Inflammatory macrophage (primary cell): ENCODE data around the gene SUB1.
"Not testable (repeated sequence)": the region's sequence is repeated elsewhere in the genome, so short reads cannot be mapped to it uniquely, and the experiment has no call there.

Experiments used
- DNase-seq, 2 donors: peaks; one replicate each; pipeline ENCODE4 v3.0.0-alpha.2; 2020 to 2022

SUB1 gene

GRCh38 chr5:32601623-32602295 lies 16.4 kb downstream of the SUB1 start:
- no peak for DNase-seq

GRCh38 chr5:32602906-32603305 lies 17.5 kb downstream of the SUB1 start:
- DNase-seq: no peak

GRCh38 chr5:32604800-32605765 lies 19.7 kb downstream of the SUB1 start:
- DNase-seq: no peak

GRCh38 chr5:32605766-32606152 lies 20.4 kb downstream of the SUB1 start:
- DNase-seq: no peak

- no peak for DNase-seq
Measured at GRCh38 chr5:32612134-32612888, 27.0 kb downstream of the SUB1 start.

- DNase-seq: peak; percentile 86 to 88
Measured at GRCh38 chr5:32613050-32613672, 27.8 kb downstream of the SUB1 start.

- DNase-seq: no peak
Measured at GRCh38 chr5:32615236-32615635, 29.9 kb downstream of the SUB1 start.

- no peak for DNase-seq
Measured at GRCh38 chr5:32618962-32619361, 33.6 kb downstream of the SUB1 start.

- DNase-seq: no peak
Measured at GRCh38 chr5:32621256-32621655, 35.9 kb downstream of the SUB1 start.

GRCh38 chr5:32625106-32625505 lies 39.7 kb downstream of the SUB1 start:
- DNase-seq: no peak

- DNase-seq: no peak
Measured at GRCh38 chr5:32625547-32625946, 40.2 kb downstream of the SUB1 start.

- DNase-seq: no peak
Measured at GRCh38 chr5:32627219-32627870, 42.0 kb downstream of the SUB1 start.

- no peak for DNase-seq
Measured at GRCh38 chr5:32628049-32628844, 42.9 kb downstream of the SUB1 start.

GRCh38 chr5:32630867-32631491 lies 45.6 kb downstream of the SUB1 start:
- no peak for DNase-seq

- DNase-seq: not testable (repeated sequence)
Measured at GRCh38 chr5:32633017-32633416, 47.7 kb downstream of the SUB1 start.

GRCh38 chr5:32638309-32638708 lies 53.0 kb downstream of the SUB1 start:
- no peak for DNase-seq

GRCh38 chr5:32639943-32640342 lies 54.6 kb downstream of the SUB1 start:
- no peak for DNase-seq

- DNase-seq: no peak
Measured at GRCh38 chr5:32642276-32643002, 57.1 kb downstream of the SUB1 start.

- DNase-seq: no peak
Measured at GRCh38 chr5:32645246-32645645, 59.9 kb downstream of the SUB1 start.
